HL-60/S4 treated with phorbol 12-myristate 13-acetate at 8.2 ng/mL for 4 days and 3 days (cell line): ENCODE results near the gene TRAPPC10.

Experiments
- in situ Hi-C: fragments of 300-500 bp; cut with MboI; formaldehyde crosslinking; loops from 2 replicates; pipeline ENCODE4 v1.15.0; 2022; ENCODE audit warnings: low sequenced_read_pairs

The TRAPPC10 gene

DNA sequence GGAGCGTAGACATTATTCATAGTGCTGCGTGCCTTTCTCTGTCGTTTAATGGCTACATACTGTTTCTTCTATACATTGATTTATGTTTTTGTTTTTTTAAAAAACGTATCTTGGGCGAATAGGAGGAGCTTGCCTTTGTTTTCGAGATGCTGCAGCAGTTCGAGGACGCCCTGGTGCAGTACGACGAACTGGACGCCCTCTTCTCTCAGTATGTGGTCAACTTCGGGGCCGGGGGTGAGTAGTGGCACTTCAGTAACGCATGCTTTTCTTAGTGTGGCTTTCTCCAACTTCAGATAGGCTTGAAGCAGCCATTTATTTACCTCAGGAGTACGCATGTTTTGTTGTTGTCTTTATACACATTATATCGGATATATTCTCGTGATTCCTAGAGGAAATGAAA is 46.9 kb downstream of the TRAPPC10 start:
- in situ Hi-C loops: no loop called here

DNA sequence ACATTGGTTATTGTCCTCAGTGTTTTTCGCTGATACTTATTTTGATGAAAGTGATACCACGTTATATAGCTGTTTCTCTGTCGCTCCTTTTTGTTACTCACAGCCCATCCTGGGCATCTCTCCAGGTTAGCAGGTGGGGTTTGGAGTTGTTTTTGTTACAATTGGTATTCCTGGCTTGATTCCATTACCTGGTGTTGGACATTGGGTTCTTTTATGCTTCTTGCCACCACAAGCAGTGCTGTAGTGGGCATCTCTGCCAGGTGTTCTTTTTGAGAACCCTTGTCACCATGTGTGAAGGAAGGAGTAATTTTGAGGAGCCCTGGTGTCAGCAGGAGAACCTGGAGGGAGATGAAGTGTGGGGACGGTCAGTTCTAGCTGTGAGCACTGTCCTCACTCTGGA is 47.6 kb downstream of the TRAPPC10 start:
- in situ Hi-C loops: no loop called here

GRCh38 chr21:44062380-44062779 is 50.3 kb downstream of the TRAPPC10 start:
- in situ Hi-C loops: no loop called here

DNA sequence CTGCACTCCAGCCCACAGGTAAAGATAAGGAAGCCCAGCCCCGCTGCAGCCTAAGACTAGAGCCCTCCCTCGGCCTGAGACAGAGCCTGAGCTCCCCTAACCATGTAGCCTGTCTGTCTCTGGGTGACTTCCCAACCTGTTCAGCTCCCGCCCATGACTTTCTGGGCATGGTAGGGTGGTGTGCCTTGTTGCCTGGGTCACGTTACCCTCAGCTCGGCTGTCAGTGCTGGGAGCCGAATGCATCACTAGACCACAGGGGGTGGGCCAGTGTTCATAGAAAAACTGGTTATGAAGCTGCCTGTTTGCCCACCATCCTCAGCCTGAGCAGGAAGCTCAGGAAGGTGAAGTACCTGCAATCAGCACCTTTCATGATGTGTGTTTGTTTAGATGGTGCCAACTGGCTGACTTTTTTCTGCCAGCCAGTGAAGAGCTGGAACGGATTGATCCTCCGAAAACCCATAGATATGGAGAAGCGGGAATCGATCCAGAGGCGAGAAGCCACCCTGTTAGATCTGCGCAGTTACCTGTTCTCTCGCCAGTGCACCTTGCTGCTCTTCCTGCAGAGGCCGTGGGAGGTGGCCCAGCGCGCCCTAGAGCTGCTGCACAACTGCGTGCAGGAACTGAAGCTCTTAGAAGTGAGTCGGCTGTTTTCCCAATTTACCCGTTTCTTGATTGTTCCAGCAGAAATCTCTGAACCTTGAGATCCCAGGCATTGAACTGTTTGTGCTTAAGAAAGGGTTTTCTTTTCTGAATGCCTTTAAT is 51.2 kb downstream of the TRAPPC10 start:
- in situ Hi-C loops: no loop called here

- in situ Hi-C loops: no loop called here
Observed at GRCh38 chr21:44064852-44065403, 52.8 kb downstream of the TRAPPC10 start.

GRCh38 chr21:44065428-44065827 is 53.3 kb downstream of the TRAPPC10 start:
- in situ Hi-C loops: no loop called here

GRCh38 chr21:44066116-44066515 is 54.0 kb downstream of the TRAPPC10 start:
- in situ Hi-C loops: no loop called here

DNA sequence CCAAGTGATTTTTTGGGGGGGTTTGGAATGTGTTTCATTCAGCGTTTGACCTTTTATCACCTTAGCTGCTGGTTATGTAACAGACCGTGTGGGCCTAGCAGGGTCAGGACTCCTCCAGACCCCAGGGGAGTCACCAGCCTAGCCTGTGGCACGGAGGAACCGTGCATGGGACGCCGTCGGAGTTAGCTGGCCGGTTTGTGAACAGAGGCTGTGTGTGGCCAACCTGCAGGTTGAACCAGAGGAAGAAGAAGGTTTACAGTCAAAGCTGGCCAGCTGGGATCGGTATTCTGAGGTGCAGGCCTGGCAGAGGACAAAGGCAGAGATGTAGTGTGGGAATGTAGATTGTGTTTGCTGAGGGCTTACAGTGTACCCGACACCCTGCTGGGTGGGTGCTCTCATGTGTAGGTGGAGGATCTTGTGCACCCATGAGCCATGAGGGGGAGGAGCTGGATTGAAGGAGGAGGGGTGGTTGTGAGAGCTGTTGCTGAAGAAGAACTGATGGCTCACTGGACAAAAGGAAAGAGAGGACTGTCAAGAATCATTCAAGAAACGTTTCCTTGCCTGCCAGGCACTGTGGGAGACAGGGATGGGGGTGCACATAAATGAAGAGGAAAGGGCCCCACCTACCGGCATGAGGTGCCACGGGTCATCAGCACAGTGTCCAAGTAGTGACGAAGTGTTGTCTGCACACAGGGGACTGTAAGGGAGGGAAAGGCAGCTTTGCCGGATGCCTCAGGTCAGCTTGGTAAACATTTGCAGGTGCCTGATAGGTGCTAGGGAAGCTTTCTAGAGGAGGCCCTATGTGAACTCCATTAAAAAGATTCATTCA is 55.1 kb downstream of the TRAPPC10 start:
- in situ Hi-C loops: no loop called here

GRCh38 chr21:44070391-44070790 is 58.3 kb downstream of the TRAPPC10 start:
- in situ Hi-C loops: no loop called here

- in situ Hi-C loops: no loop called here
Observed at GRCh38 chr21:44071359-44072104, 59.4 kb downstream of the TRAPPC10 start.

GRCh38 chr21:44072111-44072510 is 60.0 kb downstream of the TRAPPC10 start:
- in situ Hi-C loops: no loop called here

DNA sequence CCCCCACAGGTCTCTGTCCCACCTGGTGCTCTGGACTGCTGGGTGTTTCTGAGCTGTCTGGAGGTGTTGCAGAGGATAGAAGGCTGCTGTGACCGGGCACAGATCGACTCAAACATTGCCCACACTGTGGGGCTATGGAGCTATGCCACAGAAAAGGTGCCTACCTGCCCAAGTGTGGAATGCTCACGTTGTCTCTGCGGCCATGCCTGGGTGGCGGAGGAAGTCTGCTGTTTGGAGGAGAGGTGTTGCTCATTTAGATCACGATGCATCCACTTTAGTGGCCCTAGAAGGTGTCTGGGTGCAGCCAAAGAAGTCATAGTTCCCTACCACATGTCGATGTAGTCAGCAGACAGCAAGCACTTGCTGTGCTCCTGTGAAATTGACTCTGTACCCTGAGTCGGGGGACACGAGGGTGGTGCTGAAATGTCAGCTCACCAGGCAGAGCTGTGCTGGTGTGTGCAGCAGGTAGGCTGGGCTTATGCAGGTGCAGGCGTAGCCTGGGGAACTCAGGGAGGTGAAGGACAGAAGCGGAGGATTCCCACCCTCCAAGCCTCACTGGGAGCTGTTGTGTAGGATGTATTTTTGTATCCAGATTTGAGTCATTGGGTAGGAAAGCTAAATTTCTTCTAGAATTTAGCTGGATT is 62.3 kb downstream of the TRAPPC10 start:
- in situ Hi-C loops: no loop called here

- in situ Hi-C loops: no loop called here
Observed at GRCh38 chr21:44076316-44076715, 64.2 kb downstream of the TRAPPC10 start.

DNA sequence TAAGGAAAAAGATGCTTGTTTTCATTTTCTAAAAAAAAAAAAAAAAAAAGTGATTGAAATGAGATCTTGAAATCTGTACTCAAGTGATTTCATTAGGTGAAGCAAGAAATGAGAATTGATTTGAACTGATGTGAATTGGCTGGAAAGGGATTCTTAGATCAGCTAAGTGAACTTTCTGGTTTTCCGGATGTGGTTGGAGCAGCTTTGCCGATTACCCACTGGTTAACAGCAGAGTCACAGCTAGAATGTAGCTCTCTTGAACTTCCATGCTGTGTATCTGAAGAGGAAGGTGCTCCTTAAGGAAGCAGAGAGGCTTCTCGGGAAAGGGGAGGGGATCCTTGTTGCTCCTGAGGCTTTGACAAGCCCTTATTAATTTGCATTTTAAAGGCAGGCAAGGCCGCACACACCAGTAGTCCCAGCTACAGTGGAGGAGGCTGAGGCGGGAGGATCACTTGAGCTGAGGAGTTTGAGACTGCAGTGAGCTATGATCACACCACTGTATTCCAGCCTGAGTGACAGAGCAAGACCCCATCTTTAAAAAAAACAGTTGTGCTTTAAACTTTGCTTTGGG is 66.4 kb downstream of the TRAPPC10 start:
- in situ Hi-C loops: no loop called here

GRCh38 chr21:44079446-44079845 is 67.3 kb downstream of the TRAPPC10 start:
- in situ Hi-C loops: no loop called here

- in situ Hi-C loops: no loop called here
Observed at GRCh38 chr21:44079846-44080245, 67.7 kb downstream of the TRAPPC10 start.

- in situ Hi-C loops: no loop called here
Observed at GRCh38 chr21:44082648-44083440, 70.7 kb downstream of the TRAPPC10 start.

GRCh38 chr21:44083631-44084291 is 71.7 kb downstream of the TRAPPC10 start:
- in situ Hi-C loops: no loop called here
